Kidney (tissue), 14 donors: ENCODE measurements around the gene C1QL1. TPM values are rescaled to one million over a fixed set of nuclear protein-coding genes. Genes with fewer than 3 reads are reported as not detected.
A peak's percentile ranks its signal among the peaks of the same experiment; 100 is the strongest.

Experiments used
- DNase-seq, 5 donors: peaks; one replicate each; pipeline ENCODE4 v3.0.0-alpha.2; 2013 to 2020
- FAIRE-seq: peaks from 2 replicates; lab custom pipeline; 2012; peaks lifted over from hg19 to GRCh38; lab: Jason Lieb, UNC
- H3K27ac ChIP-seq, 2 donors: one replicate each; pipeline ENCODE4 v1.7.0; 2013; ENCODE audit warnings: low read depth in 2 of 2, low read length in 2 of 2, inconsistent platforms in 1 of 2
- H3K27me3 ChIP-seq: one replicate; pipeline ENCODE4 v1.7.1; 2013; ENCODE audit warnings: low read length, inconsistent platforms; ENCODE audit not compliant: control insufficient read depth, insufficient read depth
- H3K36me3 ChIP-seq, 3 donors: one replicate each; pipeline versions ENCODE4 v1.7.0 to v1.7.1; 2013; ENCODE audit warnings: low read length in 3 of 3, control low read depth in 1 of 3, inconsistent platforms in 1 of 3; ENCODE audit not compliant: insufficient read depth in 3 of 3, control insufficient read depth in 2 of 3
- H3K4me1 ChIP-seq, 3 donors: one replicate each; pipeline versions ENCODE4 v1.7.0 to v1.7.1; 2013; ENCODE audit warnings: low read length in 3 of 3, inconsistent platforms in 1 of 3, low read depth in 1 of 3; ENCODE audit not compliant: control insufficient read depth in 2 of 3, insufficient read depth in 2 of 3
- H3K4me3 ChIP-seq, 3 donors: one replicate each; pipeline versions ENCODE4 v1.7.0 to v1.8.1; 2013; ENCODE audit warnings: low read length in 3 of 3, control low read depth in 1 of 3, inconsistent platforms in 1 of 3
- H3K9ac ChIP-seq, 3 donors: one replicate each; pipeline versions ENCODE4 v1.7.0 to v1.7.1; 2013; ENCODE audit warnings: low read length in 3 of 3, control low read depth in 1 of 3, inconsistent platforms in 1 of 3
- H3K9me3 ChIP-seq, 3 donors: one replicate each; pipeline versions ENCODE4 v1.7.0 to v1.7.1; 2013; ENCODE audit warnings: low read length in 3 of 3, control low read depth in 1 of 3, inconsistent platforms in 1 of 3; ENCODE audit not compliant: control insufficient read depth in 2 of 3, insufficient read depth in 1 of 3
- CTCF ChIP-seq: IDR thresholded peaks from 3 replicates; pipeline ENCODE4 v1.5.1; 2012; ENCODE audit warnings: mild to moderate bottlenecking, moderate library complexity, borderline replicate concordance; ENCODE audit not compliant: insufficient read depth; ENCODE audit errors: extremely low read depth
- intact Hi-C: fragments of 100-400 bp; cut with DNase I; formaldehyde crosslinking; loops from one replicate; pipeline ENCODE4 v1.11.1; 2022
- polyA plus RNA-seq: library from polyadenylated mRNA; stranded (reverse); fragments of 350-450 nt; fragmentation: Illumina TruSeq; extraction: RNeasy Lipid Tissue Mini Kit (QIAGEN cat#74804); gene quantifications from one replicate; pipeline ENCODE4 v1.2.3, GENCODE V29; 2014; ENCODE audit warnings: low read depth, low replicate concordance; ENCODE audit not compliant: insufficient read depth
- total RNA-seq: library from RNA; stranded (reverse); fragmentation: NEBNext Ultra II Directional; extraction: Animal tissue kit (Norgen Biotek cat#: 25700); gene quantifications from one replicate; pipeline ENCODE4 v1.2.1, GENCODE V29; 2021
- donor health status: control.
- donor health status: control.
- donor health status: control.
- donor health status: control.
- donor health status: control.
- donor health status: DM: yes; HTN: yes; CAD: no.
- donor health status: Normal renal cell carcinoma (clear cell type).

Gene C1QL1
- total and polyA plus RNA-seq, 2 donors from 2014 or later: 0.76 to 25.4 TPM

GRCh38 chr17:44915321-44915726 lies 52.8 kb downstream of the C1QL1 start, which contains the start of gene GFAP:
GFAP (minus strand) TSS chr17:44915500; CDS start chr17:44915486, 14 bp downstream.
- Histone ChIP-seq H3K4me3 (no peak within 1 kb of the TSS), H3K4me1 (peaks cover 0 to 5% (median 0%) of the 10 kb centered on the region in 3 donors), H3K9me3 (no peaks in the 10 kb centered on the region), H3K27ac (no peak within 1 kb of the TSS), H3K27me3 (no peaks in the 10 kb centered on the region), H3K36me3 (no peaks in the 10 kb centered on the region), H3K9ac (no peak within 1 kb of the TSS)
- DNase-seq (peak in 1 of 5 donors; percentile 36), FAIRE-seq (no peak)
- intact Hi-C loops: loop anchor here (5.0 kb wide), 1 partner anchor 107 kb away; no protein-coding TSS in a partner anchor
- no peak for TF ChIP-seq CTCF

GRCh38 chr17:44914698-44915271 lies 53.3 kb downstream of the C1QL1 start:
- H3K9me3 ChIP-seq: no peaks in the 10 kb centered on the region
- H3K4me1 ChIP-seq: peaks cover 0 to 5% (median 0%) of the 10 kb centered on the region in 3 donors
- no peaks in the 10 kb centered on the region for H3K36me3 ChIP-seq
- TF ChIP-seq CTCF: no peak
- no peak overlapping the region for H3K4me3 ChIP-seq
- intact Hi-C loops: loop anchor here (5.0 kb wide), 1 partner anchor 108 kb away; no protein-coding TSS in a partner anchor
- FAIRE-seq: no peak
- H3K9ac ChIP-seq: no peak overlapping the region
- H3K27me3 ChIP-seq: no peaks in the 10 kb centered on the region
- no peak overlapping the region for H3K27ac ChIP-seq
- peak in 1 of 5 donors; percentile 33 for DNase-seq

- Histone ChIP-seq H3K27me3 (no peaks in the 10 kb centered on the region), H3K36me3 (no peaks in the 10 kb centered on the region), H3K9me3 (no peaks in the 10 kb centered on the region), H3K9ac (no peak overlapping the region), H3K4me3 (no peak overlapping the region), H3K4me1 (peaks cover 0 to 5% (median 0%) of the 10 kb centered on the region in 3 donors), H3K27ac (no peak overlapping the region)
- DNase-seq (peak in 2 of 5 donors; percentile 23 to 39), FAIRE-seq (no peak)
- no peak for TF ChIP-seq CTCF
- intact Hi-C loops: no loop called here
These were observed 54.0 kb downstream of the C1QL1 start for GRCh38 chr17:44914148-44914547.
